SK-N-SH treated with all-trans-retinoic acid at 6 μM for 48 hours (cell line): ENCODE data around the gene SHOC2.

Experiments
- ARNTL ChIP-seq: fragments of 450-650 bp; formaldehyde crosslinking; IDR thresholded peaks from 2 replicates; pipeline ENCODE4 v1.5.0; 2020; ENCODE audit warnings: low read depth, mild to moderate bottlenecking, moderate library complexity, borderline replicate concordance
- BACH2 ChIP-seq: fragments of 250-450 bp; sonication (Bioruptor Pico); IDR thresholded peaks from 2 replicates; pipeline ENCODE4 v1.9.0; 2021; ENCODE audit warnings: mild to moderate bottlenecking, borderline replicate concordance
- TF ChIP-seq, protein P1 (sequence below): fragments of 250-450 bp; sonication (Bioruptor Pico); IDR thresholded peaks from 2 replicates; pipeline ENCODE4 v1.5.0; 2020; ENCODE audit warnings: mild to moderate bottlenecking, moderate library complexity

DNA sequence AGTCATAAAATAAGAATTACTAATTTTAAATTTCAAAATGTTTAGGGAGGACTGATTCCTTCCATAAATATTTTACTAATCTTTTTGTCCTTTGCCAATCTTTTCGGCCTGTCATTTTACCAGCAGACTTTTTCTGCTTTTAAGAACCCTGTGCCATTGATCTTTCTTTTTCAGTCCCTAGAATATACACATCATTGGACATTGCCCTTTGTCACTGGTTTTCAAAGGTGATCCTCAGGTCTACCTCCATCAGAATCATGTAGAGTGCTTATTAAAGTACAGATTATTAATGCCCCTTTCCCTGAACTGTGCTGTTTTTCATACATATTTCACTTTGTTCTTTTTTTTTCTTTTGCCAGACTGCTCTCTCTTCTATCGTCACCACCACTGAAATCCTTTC, 43.8 kb downstream of the SHOC2 start:
- TF ChIP-seq, protein P1, sequence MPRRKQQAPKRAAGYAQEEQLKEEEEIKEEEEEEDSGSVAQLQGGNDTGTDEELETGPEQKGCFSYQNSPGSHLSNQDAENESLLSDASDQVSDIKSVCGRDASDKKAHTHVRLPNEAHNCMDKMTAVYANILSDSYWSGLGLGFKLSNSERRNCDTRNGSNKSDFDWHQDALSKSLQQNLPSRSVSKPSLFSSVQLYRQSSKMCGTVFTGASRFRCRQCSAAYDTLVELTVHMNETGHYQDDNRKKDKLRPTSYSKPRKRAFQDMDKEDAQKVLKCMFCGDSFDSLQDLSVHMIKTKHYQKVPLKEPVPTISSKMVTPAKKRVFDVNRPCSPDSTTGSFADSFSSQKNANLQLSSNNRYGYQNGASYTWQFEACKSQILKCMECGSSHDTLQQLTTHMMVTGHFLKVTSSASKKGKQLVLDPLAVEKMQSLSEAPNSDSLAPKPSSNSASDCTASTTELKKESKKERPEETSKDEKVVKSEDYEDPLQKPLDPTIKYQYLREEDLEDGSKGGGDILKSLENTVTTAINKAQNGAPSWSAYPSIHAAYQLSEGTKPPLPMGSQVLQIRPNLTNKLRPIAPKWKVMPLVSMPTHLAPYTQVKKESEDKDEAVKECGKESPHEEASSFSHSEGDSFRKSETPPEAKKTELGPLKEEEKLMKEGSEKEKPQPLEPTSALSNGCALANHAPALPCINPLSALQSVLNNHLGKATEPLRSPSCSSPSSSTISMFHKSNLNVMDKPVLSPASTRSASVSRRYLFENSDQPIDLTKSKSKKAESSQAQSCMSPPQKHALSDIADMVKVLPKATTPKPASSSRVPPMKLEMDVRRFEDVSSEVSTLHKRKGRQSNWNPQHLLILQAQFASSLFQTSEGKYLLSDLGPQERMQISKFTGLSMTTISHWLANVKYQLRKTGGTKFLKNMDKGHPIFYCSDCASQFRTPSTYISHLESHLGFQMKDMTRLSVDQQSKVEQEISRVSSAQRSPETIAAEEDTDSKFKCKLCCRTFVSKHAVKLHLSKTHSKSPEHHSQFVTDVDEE (CRISPR knock-in tag) = no peak
- no peak for TF ChIP-seq BACH2 (CRISPR knock-in tag)
- TF ChIP-seq ARNTL = no peak
